ENCODE measurements around the gene ADAMTS3. TPM values are rescaled to one million over a fixed set of nuclear protein-coding genes. Genes with fewer than 3 reads are reported as not detected.

The ADAMTS3 gene
- total and polyA plus RNA-seq, 2 experiments from 2014 or later, result 1.2 to 3.7 TPM

DNA sequence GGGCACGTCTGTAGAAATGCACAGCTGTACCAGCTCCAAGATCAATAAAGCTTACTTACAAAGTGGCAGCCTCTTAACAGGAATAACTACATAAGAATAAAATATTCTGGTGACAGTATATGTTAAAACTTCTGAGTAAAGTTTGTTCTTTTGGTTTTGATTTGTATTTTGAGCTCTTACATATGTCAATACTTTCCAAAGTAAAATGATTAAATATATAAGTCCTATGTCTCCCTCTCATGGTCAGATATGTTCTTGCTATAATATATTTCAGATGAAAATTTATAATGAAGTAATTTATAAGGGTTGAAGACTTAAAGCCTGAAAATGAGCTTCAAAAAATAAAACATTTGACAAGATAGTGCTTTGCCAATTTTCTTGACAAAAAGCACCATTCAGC is 282.8 kb downstream of the ADAMTS3 start:
- H3K4me1 ChIP-seq (ENCODE audit: insufficient read depth), result no peaks in the 10 kb centered on the region
- H3K27me3 ChIP-seq (ENCODE audit: insufficient read depth), result no peaks in the 10 kb centered on the region
- Mint-ChIP-seq H3K4me3 (no peak overlapping the region), H3K4me1 (no peaks in the 10 kb centered on the region), H3K9me3 (no peaks in the 10 kb centered on the region), H3K27me3 (ENCODE audit: insufficient read depth, low read depth, poor library complexity) (peaks cover 1% of the 10 kb centered on the region), H3K36me3 (ENCODE audit: low read depth) (peaks cover 15% of the 10 kb centered on the region), H3K27ac (no peak overlapping the region; the same call in 1 of the 2 replicates)
- H4K20me1 ChIP-seq (replicated peaks; ENCODE audit: insufficient read depth), result no peaks in the 10 kb centered on the region
- H3K79me2 ChIP-seq (replicated peaks; ENCODE audit: insufficient read depth), result no peaks in the 10 kb centered on the region
- peaks cover 11% of the 10 kb centered on the region; the same call in 1 of the 2 replicates for H3K9me2 ChIP-seq (ENCODE audit: insufficient read depth)
- TF ChIP-seq, protein P1, sequence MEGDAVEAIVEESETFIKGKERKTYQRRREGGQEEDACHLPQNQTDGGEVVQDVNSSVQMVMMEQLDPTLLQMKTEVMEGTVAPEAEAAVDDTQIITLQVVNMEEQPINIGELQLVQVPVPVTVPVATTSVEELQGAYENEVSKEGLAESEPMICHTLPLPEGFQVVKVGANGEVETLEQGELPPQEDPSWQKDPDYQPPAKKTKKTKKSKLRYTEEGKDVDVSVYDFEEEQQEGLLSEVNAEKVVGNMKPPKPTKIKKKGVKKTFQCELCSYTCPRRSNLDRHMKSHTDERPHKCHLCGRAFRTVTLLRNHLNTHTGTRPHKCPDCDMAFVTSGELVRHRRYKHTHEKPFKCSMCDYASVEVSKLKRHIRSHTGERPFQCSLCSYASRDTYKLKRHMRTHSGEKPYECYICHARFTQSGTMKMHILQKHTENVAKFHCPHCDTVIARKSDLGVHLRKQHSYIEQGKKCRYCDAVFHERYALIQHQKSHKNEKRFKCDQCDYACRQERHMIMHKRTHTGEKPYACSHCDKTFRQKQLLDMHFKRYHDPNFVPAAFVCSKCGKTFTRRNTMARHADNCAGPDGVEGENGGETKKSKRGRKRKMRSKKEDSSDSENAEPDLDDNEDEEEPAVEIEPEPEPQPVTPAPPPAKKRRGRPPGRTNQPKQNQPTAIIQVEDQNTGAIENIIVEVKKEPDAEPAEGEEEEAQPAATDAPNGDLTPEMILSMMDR (conservative IDR thresholded peaks at IDR 0.05; ENCODE audit: low read depth in 2 of 2), result peak in 1 of 2 experiments; percentile 62; a peak in 3 of 4 replicates
- TF ChIP-seq EZH2 (IDR thresholded peaks at IDR 0.05; ENCODE audit: low read depth, unreplicated experiment) (no peak), CREB1 (CRISPR knock-in tag; IDR thresholded peaks at IDR 0.05; ENCODE audit: low read depth) (no peak)
- no peak for ATAC-seq
- DNase-seq (ENCODE audit: low spot score), result peak; percentile 44
- peaks cover 4% of the 10 kb centered on the region; the same call in 1 of the 2 replicates for H3K36me3 ChIP-seq (ENCODE audit: insufficient read depth)
- no peak overlapping the region for H3K27ac ChIP-seq (ENCODE audit: low read depth)
- no peaks in the 10 kb centered on the region for H3F3A ChIP-seq (replicated peaks; ENCODE audit: low read depth)
- H2AFZ ChIP-seq, result no peak overlapping the region
- no peak overlapping the region for H3K4me2 ChIP-seq
- no peak overlapping the region for H3K4me3 ChIP-seq

DNA sequence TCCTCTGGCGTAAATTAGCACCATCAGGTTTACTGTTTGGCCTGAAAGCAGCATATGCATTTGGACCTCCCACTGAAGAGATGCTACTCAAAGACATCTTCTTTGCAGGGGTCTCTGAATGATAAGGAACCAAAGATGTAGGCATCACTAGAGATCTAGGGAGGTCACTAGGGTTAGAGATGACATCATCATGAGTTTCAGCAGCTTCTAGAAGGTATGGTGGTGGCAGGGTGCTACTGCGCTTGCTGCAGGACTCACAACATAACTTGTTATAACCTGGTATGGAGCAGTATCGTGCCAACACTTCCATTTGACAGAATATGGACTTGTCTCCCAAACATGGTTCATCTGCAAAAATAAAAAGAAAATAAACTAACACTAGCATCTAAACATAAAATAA is 285.7 kb downstream of the ADAMTS3 start:
- no peaks in the 10 kb centered on the region for H3K9me3 Mint-ChIP-seq
- TF ChIP-seq ZNF331 (CRISPR knock-in tag; IDR thresholded peaks at IDR 0.05; ENCODE audit: low read depth) (no peak), EZH2 (IDR thresholded peaks at IDR 0.05; ENCODE audit: low read depth, unreplicated experiment) (no peak)
- TF ChIP-seq, protein P2, sequence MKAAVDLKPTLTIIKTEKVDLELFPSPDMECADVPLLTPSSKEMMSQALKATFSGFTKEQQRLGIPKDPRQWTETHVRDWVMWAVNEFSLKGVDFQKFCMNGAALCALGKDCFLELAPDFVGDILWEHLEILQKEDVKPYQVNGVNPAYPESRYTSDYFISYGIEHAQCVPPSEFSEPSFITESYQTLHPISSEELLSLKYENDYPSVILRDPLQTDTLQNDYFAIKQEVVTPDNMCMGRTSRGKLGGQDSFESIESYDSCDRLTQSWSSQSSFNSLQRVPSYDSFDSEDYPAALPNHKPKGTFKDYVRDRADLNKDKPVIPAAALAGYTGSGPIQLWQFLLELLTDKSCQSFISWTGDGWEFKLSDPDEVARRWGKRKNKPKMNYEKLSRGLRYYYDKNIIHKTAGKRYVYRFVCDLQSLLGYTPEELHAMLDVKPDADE (IDR thresholded peaks at IDR 0.05), result no peak
- Histone ChIP-seq H3K4me2 (no peak overlapping the region), H3K27ac (ENCODE audit: low read depth) (no peak overlapping the region), H2AFZ (no peak overlapping the region), H3K79me2 (replicated peaks; ENCODE audit: insufficient read depth) (no peaks in the 10 kb centered on the region), H3K36me3 (ENCODE audit: insufficient read depth) (no peaks in the 10 kb centered on the region), H3K4me3 (no peak overlapping the region), H3K9me2 (ENCODE audit: insufficient read depth) (peaks cover 6% of the 10 kb centered on the region; the same call in 1 of the 2 replicates), H3K4me1 (ENCODE audit: insufficient read depth) (no peaks in the 10 kb centered on the region), H3F3A (replicated peaks; ENCODE audit: low read depth) (no peaks in the 10 kb centered on the region), H3K27me3 (ENCODE audit: insufficient read depth) (no peaks in the 10 kb centered on the region), H4K20me1 (replicated peaks; ENCODE audit: insufficient read depth) (no peaks in the 10 kb centered on the region)
- no peak overlapping the region for H3K27ac Mint-ChIP-seq
- ATAC-seq, result no peak
- no peak overlapping the region for H3K4me3 Mint-ChIP-seq
- H3K27me3 Mint-ChIP-seq (ENCODE audit: insufficient read depth, low read depth, poor library complexity), result no peaks in the 10 kb centered on the region
- H3K4me1 Mint-ChIP-seq, result peaks cover 3% of the 10 kb centered on the region; the same call in 1 of the 3 replicates
- H3K36me3 Mint-ChIP-seq (ENCODE audit: low read depth), result peaks cover 12% of the 10 kb centered on the region; the same call in 2 of the 3 replicates
- DNase-seq (ENCODE audit: low spot score), result peak; percentile 3

DNA sequence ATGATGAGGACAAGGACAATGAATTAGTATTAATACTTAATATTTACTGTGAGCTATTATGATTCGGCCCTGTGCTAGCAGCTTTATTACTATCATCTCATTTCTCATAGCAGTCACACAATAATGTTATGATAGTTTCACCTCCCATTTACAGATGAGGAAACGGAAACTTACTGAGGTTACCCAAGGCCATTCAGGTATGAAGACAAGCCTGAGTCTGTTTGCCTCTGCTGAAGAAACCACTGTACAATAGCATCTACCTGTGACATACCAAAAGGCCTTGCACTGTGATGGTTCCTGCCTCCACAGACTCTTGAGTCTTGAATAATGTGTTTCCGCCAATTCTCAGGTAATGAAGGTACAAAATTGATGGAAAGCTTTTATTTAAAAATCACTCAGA is 288.8 kb downstream of the ADAMTS3 start:
- no peak overlapping the region for H3K4me3 Mint-ChIP-seq
- no peaks in the 10 kb centered on the region for H3K79me2 ChIP-seq (replicated peaks; ENCODE audit: insufficient read depth)
- no peaks in the 10 kb centered on the region for H3K27me3 Mint-ChIP-seq (ENCODE audit: insufficient read depth, low read depth, poor library complexity)
- no peaks in the 10 kb centered on the region for H3K36me3 ChIP-seq (ENCODE audit: insufficient read depth)
- peaks cover 3% of the 10 kb centered on the region; the same call in 1 of the 3 replicates for H3K4me1 Mint-ChIP-seq
- H2AFZ ChIP-seq, result no peak overlapping the region
- no peaks in the 10 kb centered on the region for H3K4me1 ChIP-seq (ENCODE audit: insufficient read depth)
- no peak for ATAC-seq
- peaks cover 19% of the 10 kb centered on the region; the same call in 1 of the 2 replicates for H3K9me2 ChIP-seq (ENCODE audit: insufficient read depth)
- no peaks in the 10 kb centered on the region for H3F3A ChIP-seq (replicated peaks; ENCODE audit: low read depth)
- H3K9me3 Mint-ChIP-seq, result no peaks in the 10 kb centered on the region
- no peak for DNase-seq (ENCODE audit: low spot score)
- H4K20me1 ChIP-seq (replicated peaks; ENCODE audit: insufficient read depth), result no peaks in the 10 kb centered on the region
- no peak overlapping the region for H3K27ac ChIP-seq (ENCODE audit: low read depth)
- H3K4me3 ChIP-seq, result no peak overlapping the region
- H3K36me3 Mint-ChIP-seq (ENCODE audit: low read depth), result peaks cover 9% of the 10 kb centered on the region; the same call in 2 of the 3 replicates
- no peaks in the 10 kb centered on the region for H3K27me3 ChIP-seq (ENCODE audit: insufficient read depth)
- H3K27ac Mint-ChIP-seq, result no peak overlapping the region
- no peak overlapping the region for H3K4me2 ChIP-seq
- TF ChIP-seq NANOG (IDR thresholded peaks at IDR 0.05; ENCODE audit: borderline replicate concordance), result no peak
- TF ChIP-seq POLR2AphosphoS5 (IDR thresholded peaks at IDR 0.05; ENCODE audit: low read depth), result no peak
- no peak for TF ChIP-seq ZNF331 (CRISPR knock-in tag; IDR thresholded peaks at IDR 0.05; ENCODE audit: low read depth)
- TF ChIP-seq, protein P1 (conservative IDR thresholded peaks at IDR 0.05; ENCODE audit: low read depth in 2 of 2), result no peak
